SK-N-SH (cell line): Measurements from ENCODE around the gene IMPDH2. TPM values are rescaled to one million over a fixed set of nuclear protein-coding genes. Genes with fewer than 3 reads are reported as not detected.

Experiments used
- CTCF ChIA-PET: fragments of 300-600, 350-600 bp; formaldehyde crosslinking; extraction: SDS; loops from one replicate; lab custom pipeline; 2021; lab: Yijun Ruan, JAX
- POLR2A ChIA-PET: fragments of 350-600 bp; sonication (Branson Sonifier 250); formaldehyde crosslinking; extraction: SDS; loops from one replicate; lab custom pipeline; 2020; ENCODE audit warnings: antibody characterized with exemption, inconsistent platforms; lab: Yijun Ruan, JAX
- DNase-seq: peaks from one replicate; pipeline ENCODE4 v3.0.0; 2012
- H2AFZ ChIP-seq: fragments of 200-600 bp; sonication (generic); 2 replicates; pipeline ENCODE4 v1.8.1; 2016; ENCODE audit warnings: antibody characterized with exemption, mild to moderate bottlenecking, low read depth
- H3F3A ChIP-seq: fragments of 200-600 bp; sonication (generic); replicated peaks from 2 replicates; pipeline ENCODE3; 2016; ENCODE audit warnings: antibody characterized with exemption, mild to moderate bottlenecking; ENCODE audit not compliant: insufficient read depth
- H3K27ac ChIP-seq, 2 experiments: fragments of 200-500 bp in 1 of 2; fragments of 200-600 bp in 1 of 2; sonication (Bioruptor generic) in 1 of 2; sonication (generic), shearing (Covaris generic) in 1 of 2; 2 replicates each; pipeline versions ENCODE4 v1.5.1 to v1.6.1; 2014 to 2016; ENCODE audit warnings: low read depth in 2 of 2, inconsistent platforms in 1 of 2, low read length in 1 of 2, mild to moderate bottlenecking in 1 of 2, mixed read lengths in 1 of 2
- H3K27me3 ChIP-seq: fragments of 200-600 bp; sonication (generic), shearing (Covaris generic); 2 replicates; pipeline ENCODE4 v1.6.1; 2016; ENCODE audit warnings: mixed run types; ENCODE audit not compliant: insufficient read depth
- H3K36me3 ChIP-seq, 2 experiments: fragments of 200-500 bp in 1 of 2; fragments of 200-600 bp in 1 of 2; sonication (Bioruptor generic) in 1 of 2; sonication (generic) in 1 of 2; replicated peaks in 1 of 2; 2 replicates each; pipeline versions ENCODE3 to v1.5.1; 2014 to 2016; ENCODE audit warnings: low read length in 1 of 2, mild to moderate bottlenecking in 1 of 2; ENCODE audit not compliant: insufficient read depth in 2 of 2, control insufficient read depth in 1 of 2
- H3K4me1 ChIP-seq, 2 experiments: fragments of 200-500 bp in 1 of 2; fragments of 200-600 bp in 1 of 2; sonication (Bioruptor generic) in 1 of 2; sonication (generic), shearing (Covaris generic) in 1 of 2; 2 replicates each; pipeline versions ENCODE4 v1.5.1 to v1.6.1; 2014 to 2016; ENCODE audit warnings: low read depth in 1 of 2, low read length in 1 of 2, mixed run types in 1 of 2; ENCODE audit not compliant: insufficient read depth in 2 of 2, control insufficient read depth in 1 of 2
- H3K4me2 ChIP-seq: fragments of 200-600 bp; sonication (generic), shearing (Covaris generic); 2 replicates; pipeline ENCODE4 v1.6.1; 2017; ENCODE audit warnings: mixed run types
- H3K4me3 ChIP-seq, 2 experiments: fragments of 200-500 bp in 1 of 2; fragments of 200-600 bp in 1 of 2; sonication (Bioruptor generic) in 1 of 2; sonication (generic), shearing (Covaris generic) in 1 of 2; 2 replicates each; pipeline versions ENCODE4 v1.5.1 to v1.8.1; 2014 to 2016; ENCODE audit warnings: low read depth in 2 of 2, inconsistent platforms in 1 of 2, low read length in 1 of 2, mild to moderate bottlenecking in 1 of 2, mixed read lengths in 1 of 2, moderate library complexity in 1 of 2
- H3K79me2 ChIP-seq: fragments of 200-600 bp; sonication (generic); 2 replicates; pipeline ENCODE4 v1.8.1; 2017; ENCODE audit warnings: mild to moderate bottlenecking; ENCODE audit not compliant: insufficient read depth
- H3K9ac ChIP-seq: fragments of 200-600 bp; sonication (generic); 2 replicates; pipeline ENCODE4 v1.6.1; 2017; ENCODE audit warnings: mixed run types
- H3K9me2 ChIP-seq: fragments of 200-600 bp; sonication (generic); 2 replicates; pipeline ENCODE4 v1.6.1; 2017; ENCODE audit warnings: mixed run types
- H3K9me3 ChIP-seq: fragments of 200-600 bp; sonication (generic); 2 replicates; pipeline ENCODE4 v1.6.1; 2017; ENCODE audit warnings: mixed run types, mild to moderate bottlenecking, moderate library complexity
- H4K20me1 ChIP-seq: fragments of 200-600 bp; sonication (generic); 2 replicates; pipeline ENCODE4 v1.6.1; 2017; ENCODE audit warnings: mild to moderate bottlenecking, mixed run types; ENCODE audit not compliant: insufficient read depth
- FOXJ3 ChIP-seq: sonication (generic); formaldehyde crosslinking; IDR thresholded peaks from 2 replicates; pipeline ENCODE4 v1.5.1; 2020; ENCODE audit warnings: mild to moderate bottlenecking, missing genetic modification reagents
- GATA2 ChIP-seq: sonication (generic); formaldehyde crosslinking; IDR thresholded peaks from 2 replicates; pipeline ENCODE4 v1.5.0; 2020; ENCODE audit warnings: mild to moderate bottlenecking, missing genetic modification reagents
- NRF1 ChIP-seq: IDR thresholded peaks from 2 replicates; pipeline ENCODE4 v1.6.1; 2012; ENCODE audit warnings: low read depth, mild to moderate bottlenecking, low read length
- POLR2AphosphoS5 ChIP-seq: IDR thresholded peaks from 2 replicates; pipeline ENCODE4 v1.6.1; 2012; ENCODE audit warnings: low read depth, low read length
- RAD21 ChIP-seq: IDR thresholded peaks from 2 replicates; pipeline ENCODE4 v1.6.1; 2012; ENCODE audit warnings: mild to moderate bottlenecking, low read length
- SMC3 ChIP-seq: IDR thresholded peaks from 2 replicates; pipeline ENCODE4 v1.6.1; 2012; ENCODE audit warnings: low read depth, low read length, improper control_type of control experiment
- TCF12 ChIP-seq: IDR thresholded peaks from 2 replicates; pipeline ENCODE4 v1.4.0; 2012
- WGBS: methylation state at CpG from one replicate; pipeline ENCODE4 v1.1.6; 2017; ENCODE audit warnings: low lambda C conversion rate; 5-methylcytosine and 5-hydroxymethylcytosine counted together
- polyA plus RNA-seq, 3 experiments: library from polyadenylated mRNA; depleted of rRNA; stranded (reverse); fragments of >200 nt; gene quantifications; 2 replicates each; pipeline ENCODE4 v1.2.3, GENCODE V29; 2012
- TF ChIP-seq, protein P1 (sequence below): IDR thresholded peaks from 2 replicates; pipeline ENCODE4 v1.4.0; 2012; ENCODE audit warnings: low read depth, borderline replicate concordance
- TF ChIP-seq, protein P2 (sequence below): fragments of 150-350 bp; IDR thresholded peaks from 2 replicates; pipeline ENCODE4 v1.6.1; 2017; ENCODE audit warnings: antibody characterized with exemption, low read length, low read depth, borderline replicate concordance
- TF ChIP-seq, protein P3 (sequence below): IDR thresholded peaks from 2 replicates; pipeline ENCODE4; 2012
- TF ChIP-seq, protein P4 (sequence below): IDR thresholded peaks from 2 replicates; pipeline ENCODE4 v1.4.0; 2012; ENCODE audit warnings: low read depth, borderline replicate concordance

IMPDH2 gene
- polyA plus RNA-seq, 1 of the 3 experiments (the other 2 are of a cell fraction): 305 TPM

DNA sequence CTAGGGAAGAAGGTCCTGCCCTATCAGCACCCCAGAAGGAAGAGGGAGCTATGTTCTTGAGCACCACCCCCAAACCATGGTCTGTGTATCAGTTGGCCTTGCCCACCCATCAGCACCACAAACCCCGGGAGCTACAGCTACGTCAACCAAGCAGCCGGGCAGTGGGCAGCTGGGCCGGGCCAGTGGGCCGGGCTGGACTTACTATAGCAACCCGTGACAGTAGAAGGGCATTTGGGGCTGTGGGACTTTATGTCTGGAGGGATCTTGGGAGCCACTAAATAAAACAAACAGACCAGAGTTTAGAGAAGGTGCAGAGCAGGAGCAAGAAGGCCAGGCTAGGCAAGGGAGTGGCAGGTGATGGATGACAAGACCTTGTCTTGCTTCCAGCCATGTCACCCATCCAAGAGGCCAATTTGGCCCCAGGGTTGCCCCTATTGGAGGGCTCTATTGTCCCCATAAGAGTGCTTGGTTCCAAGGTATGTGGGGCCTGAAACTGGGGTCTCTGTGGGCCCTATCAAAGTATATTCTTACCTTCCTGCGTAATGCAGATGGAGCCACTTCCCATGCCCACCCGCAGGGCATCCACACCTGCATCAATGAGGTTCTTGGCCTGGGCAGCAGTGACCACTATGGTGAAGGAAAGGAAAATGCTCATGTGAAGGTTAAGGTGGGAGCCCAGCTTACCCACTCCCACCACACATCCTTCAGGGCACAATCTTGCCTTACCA, 3.2 kb downstream of the IMPDH2 start (continued):
- TF ChIP-seq NRF1 (no peak), TCF12 (no peak), FOXJ3 (no peak), SMC3 (no peak)
- TF ChIP-seq, protein P1, sequence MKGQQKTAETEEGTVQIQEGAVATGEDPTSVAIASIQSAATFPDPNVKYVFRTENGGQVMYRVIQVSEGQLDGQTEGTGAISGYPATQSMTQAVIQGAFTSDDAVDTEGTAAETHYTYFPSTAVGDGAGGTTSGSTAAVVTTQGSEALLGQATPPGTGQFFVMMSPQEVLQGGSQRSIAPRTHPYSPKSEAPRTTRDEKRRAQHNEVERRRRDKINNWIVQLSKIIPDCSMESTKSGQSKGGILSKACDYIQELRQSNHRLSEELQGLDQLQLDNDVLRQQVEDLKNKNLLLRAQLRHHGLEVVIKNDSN: no peak
- TF ChIP-seq, protein P2, sequence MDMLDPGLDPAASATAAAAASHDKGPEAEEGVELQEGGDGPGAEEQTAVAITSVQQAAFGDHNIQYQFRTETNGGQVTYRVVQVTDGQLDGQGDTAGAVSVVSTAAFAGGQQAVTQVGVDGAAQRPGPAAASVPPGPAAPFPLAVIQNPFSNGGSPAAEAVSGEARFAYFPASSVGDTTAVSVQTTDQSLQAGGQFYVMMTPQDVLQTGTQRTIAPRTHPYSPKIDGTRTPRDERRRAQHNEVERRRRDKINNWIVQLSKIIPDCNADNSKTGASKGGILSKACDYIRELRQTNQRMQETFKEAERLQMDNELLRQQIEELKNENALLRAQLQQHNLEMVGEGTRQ: no peak

DNA sequence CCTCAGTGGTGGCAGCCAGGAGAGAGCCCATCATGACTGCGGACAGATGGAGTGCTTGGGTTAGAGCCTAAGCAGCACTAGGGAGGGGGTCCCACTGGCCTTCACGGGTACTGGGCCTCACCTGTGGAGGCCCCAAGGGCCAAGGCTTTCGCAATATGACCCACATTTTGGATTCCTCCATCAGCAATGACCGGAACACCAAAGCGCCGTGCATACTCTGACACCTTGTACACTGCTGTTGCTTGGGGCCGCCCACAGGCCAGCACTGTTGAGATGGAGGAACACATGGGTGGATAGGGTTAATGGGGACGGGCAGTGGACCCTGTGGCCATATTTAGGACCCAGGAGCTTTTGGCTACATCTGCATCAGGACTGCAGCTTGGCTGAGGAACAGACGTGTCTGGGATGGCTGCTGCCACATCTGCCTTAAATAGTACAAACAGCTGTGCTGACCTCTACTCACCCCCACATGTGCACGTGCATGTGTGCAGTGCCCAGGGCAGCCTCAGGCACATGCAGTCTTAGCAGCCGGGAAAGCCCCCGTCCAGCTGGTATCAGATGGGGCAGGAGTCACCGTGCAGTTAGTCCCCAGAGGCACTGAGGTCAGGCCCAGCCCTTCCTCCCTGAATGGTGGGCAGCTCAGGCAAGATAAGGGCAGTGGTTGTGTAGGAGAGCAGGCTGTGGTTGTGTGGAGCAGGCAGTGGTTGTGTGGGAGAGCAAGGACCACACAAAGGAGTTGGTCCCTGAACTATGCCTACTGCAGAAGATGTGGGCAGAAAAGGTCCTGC, 4.0 kb downstream of the IMPDH2 start:
- peaks cover 10 to 42% of the 10 kb centered on the region in 2 experiments; a peak in 3 of 4 replicates for H3K4me1 ChIP-seq
- TF ChIP-seq POLR2AphosphoS5: peak; percentile 41; the same call in 1 of the 2 replicates
- TF ChIP-seq, protein P3, sequence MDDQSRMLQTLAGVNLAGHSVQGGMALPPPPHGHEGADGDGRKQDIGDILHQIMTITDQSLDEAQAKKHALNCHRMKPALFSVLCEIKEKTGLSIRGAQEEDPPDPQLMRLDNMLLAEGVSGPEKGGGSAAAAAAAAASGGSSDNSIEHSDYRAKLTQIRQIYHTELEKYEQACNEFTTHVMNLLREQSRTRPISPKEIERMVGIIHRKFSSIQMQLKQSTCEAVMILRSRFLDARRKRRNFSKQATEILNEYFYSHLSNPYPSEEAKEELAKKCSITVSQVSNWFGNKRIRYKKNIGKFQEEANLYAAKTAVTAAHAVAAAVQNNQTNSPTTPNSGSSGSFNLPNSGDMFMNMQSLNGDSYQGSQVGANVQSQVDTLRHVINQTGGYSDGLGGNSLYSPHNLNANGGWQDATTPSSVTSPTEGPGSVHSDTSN: no peak
- peaks cover 79% of the 10 kb centered on the region for H3K79me2 ChIP-seq
- H3K9ac ChIP-seq: no peak overlapping the region
- no peaks in the 10 kb centered on the region for H3K9me3 ChIP-seq
- no peak overlapping the region for H2AFZ ChIP-seq
- peak overlapping the region in 1 of 2 experiments; percentile 34; a peak in 1 of 4 replicates for H3K27ac ChIP-seq
- H3K27me3 ChIP-seq: no peaks in the 10 kb centered on the region
- H3F3A ChIP-seq: peaks cover 45% of the 10 kb centered on the region
- peaks cover 49 to 53% of the 10 kb centered on the region in 2 experiments for H3K36me3 ChIP-seq
- no peak overlapping the region for H3K4me2 ChIP-seq
- peak; percentile 17 for DNase-seq
- H3K9me2 ChIP-seq: no peaks in the 10 kb centered on the region
- ChIA-PET CTCF (interaction anchor here (0.9 to 3.6 kb wide), 3 partner anchors 11 to 37 kb away, joined by 3 to 14 read pairs (median 7); partner anchors contain the start of gene WDR6), POLR2A (interaction anchor here (1.0 to 1.9 kb wide), 3 partner anchors 18 to 69 kb away, joined by 4 to 9 read pairs (median 6); partner anchors contain the start of genes QRICH1 and WDR6)
- 81% methylated on average over 8 of the region's 13 CpGs for WGBS
- H3K4me3 ChIP-seq: no peak overlapping the region
- H4K20me1 ChIP-seq: no peaks in the 10 kb centered on the region

DNA sequence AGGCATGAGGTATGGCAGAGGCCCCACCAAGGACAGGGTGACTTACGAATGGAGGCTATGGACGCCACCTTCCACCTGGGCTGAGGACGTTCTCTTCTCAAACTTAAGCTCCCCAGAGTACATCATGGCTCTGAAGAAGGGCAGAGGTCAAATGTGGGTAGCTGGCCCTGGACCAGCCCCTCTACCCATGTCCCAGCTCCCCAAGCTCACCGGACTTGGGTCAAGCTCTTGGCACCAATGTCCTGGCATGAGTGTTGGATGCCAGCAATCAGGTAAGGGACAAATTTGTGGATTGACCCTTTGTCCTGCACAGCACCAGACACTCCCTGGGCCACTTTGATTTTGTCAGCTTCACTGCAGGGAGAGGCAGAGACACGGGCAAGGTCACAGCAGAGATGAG, 4.7 kb downstream of the IMPDH2 start:
- CTCF ChIA-PET: interaction anchor here (1.1 to 14.2 kb wide), 5 partner anchors 12 to 425 kb away, joined by 3 to 114 read pairs (median 14); partner anchors contain the start of genes P4HTM and WDR6
- WGBS: 55% methylated on average over 2 of the region's 5 CpGs
- H3K4me1 ChIP-seq: peaks cover 10 to 45% of the 10 kb centered on the region in 2 experiments; a peak in 3 of 4 replicates
- H2AFZ ChIP-seq: no peak overlapping the region
- H3K9ac ChIP-seq: no peak overlapping the region
- no peaks in the 10 kb centered on the region for H3K27me3 ChIP-seq
- no peak for TF ChIP-seq RAD21
- TF ChIP-seq, protein P4, sequence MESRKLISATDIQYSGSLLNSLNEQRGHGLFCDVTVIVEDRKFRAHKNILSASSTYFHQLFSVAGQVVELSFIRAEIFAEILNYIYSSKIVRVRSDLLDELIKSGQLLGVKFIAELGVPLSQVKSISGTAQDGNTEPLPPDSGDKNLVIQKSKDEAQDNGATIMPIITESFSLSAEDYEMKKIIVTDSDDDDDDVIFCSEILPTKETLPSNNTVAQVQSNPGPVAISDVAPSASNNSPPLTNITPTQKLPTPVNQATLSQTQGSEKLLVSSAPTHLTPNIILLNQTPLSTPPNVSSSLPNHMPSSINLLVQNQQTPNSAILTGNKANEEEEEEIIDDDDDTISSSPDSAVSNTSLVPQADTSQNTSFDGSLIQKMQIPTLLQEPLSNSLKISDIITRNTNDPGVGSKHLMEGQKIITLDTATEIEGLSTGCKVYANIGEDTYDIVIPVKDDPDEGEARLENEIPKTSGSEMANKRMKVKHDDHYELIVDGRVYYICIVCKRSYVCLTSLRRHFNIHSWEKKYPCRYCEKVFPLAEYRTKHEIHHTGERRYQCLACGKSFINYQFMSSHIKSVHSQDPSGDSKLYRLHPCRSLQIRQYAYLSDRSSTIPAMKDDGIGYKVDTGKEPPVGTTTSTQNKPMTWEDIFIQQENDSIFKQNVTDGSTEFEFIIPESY: no peak
- TF ChIP-seq GATA2 (CRISPR knock-in tag): no peak
- H3K36me3 ChIP-seq: peaks cover 44 to 52% of the 10 kb centered on the region in 2 experiments
- peaks cover 45% of the 10 kb centered on the region for H3F3A ChIP-seq
- POLR2A ChIA-PET: interaction anchor here (1.0 kb wide), 1 partner anchor 69 kb away, joined by 4 read pairs; the partner anchor contains the start of gene QRICH1
- no peaks in the 10 kb centered on the region for H3K9me3 ChIP-seq
- H3K4me3 ChIP-seq: no peak overlapping the region
- no peaks in the 10 kb centered on the region for H3K9me2 ChIP-seq
- H4K20me1 ChIP-seq: no peaks in the 10 kb centered on the region
- peaks cover 87% of the 10 kb centered on the region for H3K79me2 ChIP-seq
- no peak overlapping the region for H3K27ac ChIP-seq
- no peak for DNase-seq
- no peak overlapping the region for H3K4me2 ChIP-seq
